Stimulated activated memory B cell treated with anti-CD40 and anti-IgM and Interleukin-4, amounts not matched to agents 10 μg/mL and 1 μg/mL and 100 μg/mL, for 72 hours (primary cell): ENCODE measurements around the gene RHBDF2.
"Not testable (repeated sequence)": the region's sequence is repeated elsewhere in the genome, so short reads cannot be mapped to it uniquely, and the experiment has no call there.

Source experiments
- ATAC-seq: fragments of 150-1000 bp; cut with Tn5 transposase; 2 replicates; pipeline ENCODE4 v1.10.0; 2021
- H3K27ac Mint-ChIP-seq: one replicate; pipeline ENCODE4 v1.8.0; 2022; ENCODE audit warnings: mild to moderate bottlenecking, mixed read lengths
- H3K27me3 Mint-ChIP-seq: one replicate; pipeline ENCODE4 v1.8.0; 2022; ENCODE audit warnings: mixed read lengths
- H3K36me3 Mint-ChIP-seq: one replicate; pipeline ENCODE4 v1.8.0; 2022; ENCODE audit warnings: mixed read lengths
- H3K4me1 Mint-ChIP-seq: one replicate; pipeline ENCODE4 v1.8.0; 2022; ENCODE audit warnings: mixed read lengths
- H3K4me3 Mint-ChIP-seq: one replicate; pipeline ENCODE4 v1.8.0; 2022; ENCODE audit warnings: mild to moderate bottlenecking, moderate library complexity, mixed read lengths
- H3K9me3 Mint-ChIP-seq: one replicate; pipeline ENCODE4 v1.8.0; 2022; ENCODE audit warnings: mixed read lengths

RHBDF2 gene

GRCh38 chr17:76521262-76521661 lies 20.0 kb upstream of the RHBDF2 start:
- no peaks in the 10 kb centered on the region for H3K36me3 Mint-ChIP-seq
- no peaks in the 10 kb centered on the region for H3K9me3 Mint-ChIP-seq
- no peak overlapping the region for H3K4me3 Mint-ChIP-seq
- peaks cover 30% of the 10 kb centered on the region for H3K4me1 Mint-ChIP-seq
- H3K27me3 Mint-ChIP-seq: peaks cover 43% of the 10 kb centered on the region
- H3K27ac Mint-ChIP-seq: peak overlapping the region; percentile 86
- no peak for ATAC-seq

- Mint-ChIP-seq H3K27ac (peak overlapping the region; percentile 86), H3K9me3 (no peaks in the 10 kb centered on the region), H3K36me3 (no peaks in the 10 kb centered on the region), H3K27me3 (peaks cover 43% of the 10 kb centered on the region), H3K4me1 (peaks cover 36% of the 10 kb centered on the region), H3K4me3 (no peak overlapping the region)
- no peak for ATAC-seq
These were observed 18.1 kb upstream of the RHBDF2 start for GRCh38 chr17:76519048-76519966.

- Mint-ChIP-seq H3K27ac (peak overlapping the region; percentile 38), H3K27me3 (peaks cover 35% of the 10 kb centered on the region), H3K4me1 (peaks cover 19% of the 10 kb centered on the region), H3K4me3 (no peak overlapping the region), H3K36me3 (no peaks in the 10 kb centered on the region), H3K9me3 (no peaks in the 10 kb centered on the region)
- no peak for ATAC-seq
These were observed 16.4 kb upstream of the RHBDF2 start for GRCh38 chr17:76517638-76518038.

GRCh38 chr17:76515274-76515949 lies 14.2 kb upstream of the RHBDF2 start:
- peak overlapping the region; percentile 84 for H3K27ac Mint-ChIP-seq
- peaks cover 19% of the 10 kb centered on the region for H3K4me1 Mint-ChIP-seq

GRCh38 chr17:76514355-76514754 lies 13.1 kb upstream of the RHBDF2 start:
- H3K27me3 Mint-ChIP-seq, ATAC-seq, H3K9me3 Mint-ChIP-seq: not testable (repeated sequence)

More at GRCh38 chr17:76515274-76515949, 14.2 kb upstream of the RHBDF2 start:
- peak; percentile 90 for ATAC-seq
- H3K9me3 Mint-ChIP-seq: no peaks in the 10 kb centered on the region
- H3K36me3 Mint-ChIP-seq: no peaks in the 10 kb centered on the region
- peak overlapping the region; percentile 57 for H3K4me3 Mint-ChIP-seq
- H3K27me3 Mint-ChIP-seq: peaks cover 15% of the 10 kb centered on the region

GRCh38 chr17:76513306-76513692 lies 12.1 kb upstream of the RHBDF2 start:
- Mint-ChIP-seq H3K4me3 (no peak overlapping the region), H3K4me1 (peaks cover 19% of the 10 kb centered on the region), H3K36me3 (no peaks in the 10 kb centered on the region), H3K9me3 (no peaks in the 10 kb centered on the region), H3K27ac (peak overlapping the region; percentile 58), H3K27me3 (peaks cover 8% of the 10 kb centered on the region)
- no peak for ATAC-seq

More at GRCh38 chr17:76514355-76514754, 13.1 kb upstream of the RHBDF2 start:
- peaks cover 19% of the 10 kb centered on the region for H3K4me1 Mint-ChIP-seq
- H3K27ac Mint-ChIP-seq: peak overlapping the region; percentile 84
- not testable (repeated sequence) for H3K36me3 Mint-ChIP-seq, H3K4me3 Mint-ChIP-seq

- H3K36me3 Mint-ChIP-seq: no peaks in the 10 kb centered on the region
- peak overlapping the region; percentile 58 for H3K27ac Mint-ChIP-seq
- no peak overlapping the region for H3K4me3 Mint-ChIP-seq
- no peak for ATAC-seq
- peaks cover 19% of the 10 kb centered on the region for H3K4me1 Mint-ChIP-seq
- H3K27me3 Mint-ChIP-seq: peaks cover 13% of the 10 kb centered on the region
- H3K9me3 Mint-ChIP-seq: no peaks in the 10 kb centered on the region
These were observed 11.4 kb upstream of the RHBDF2 start for GRCh38 chr17:76512366-76513305.

- H3K27ac Mint-ChIP-seq: peak overlapping the region; percentile 58
- H3K36me3 Mint-ChIP-seq: no peaks in the 10 kb centered on the region
- no peak for ATAC-seq
- H3K4me1 Mint-ChIP-seq: peaks cover 22% of the 10 kb centered on the region
- peaks cover 13% of the 10 kb centered on the region for H3K27me3 Mint-ChIP-seq
- no peak overlapping the region for H3K4me3 Mint-ChIP-seq
- no peaks in the 10 kb centered on the region for H3K9me3 Mint-ChIP-seq
These were observed 10.6 kb upstream of the RHBDF2 start for GRCh38 chr17:76511668-76512365.

- no peaks in the 10 kb centered on the region for H3K9me3 Mint-ChIP-seq
- ATAC-seq: no peak
- no peaks in the 10 kb centered on the region for H3K36me3 Mint-ChIP-seq
- peak overlapping the region; percentile 2 for H3K27ac Mint-ChIP-seq
- peaks cover 13% of the 10 kb centered on the region for H3K27me3 Mint-ChIP-seq
- no peak overlapping the region for H3K4me3 Mint-ChIP-seq
- peaks cover 23% of the 10 kb centered on the region for H3K4me1 Mint-ChIP-seq
These were observed 9.6 kb upstream of the RHBDF2 start for GRCh38 chr17:76510831-76511244.

- not testable (repeated sequence) for ATAC-seq, H3K36me3 Mint-ChIP-seq, H3K9me3 Mint-ChIP-seq, H3K4me3 Mint-ChIP-seq, H3K27ac Mint-ChIP-seq
- Mint-ChIP-seq H3K4me1 (peaks cover 19% of the 10 kb centered on the region), H3K27me3 (peaks cover 13% of the 10 kb centered on the region)
These were observed 7.3 kb upstream of the RHBDF2 start for GRCh38 chr17:76508472-76509063.

- no peak overlapping the region for H3K4me3 Mint-ChIP-seq
- ATAC-seq: peak; percentile 84
- H3K27ac Mint-ChIP-seq: peak overlapping the region; percentile 25
- peaks cover 13% of the 10 kb centered on the region for H3K27me3 Mint-ChIP-seq
- peaks cover 32% of the 10 kb centered on the region for H3K4me1 Mint-ChIP-seq
- H3K36me3 Mint-ChIP-seq: no peaks in the 10 kb centered on the region
- H3K9me3 Mint-ChIP-seq: no peaks in the 10 kb centered on the region
These were observed 5.5 kb upstream of the RHBDF2 start for GRCh38 chr17:76506408-76507345.

- Mint-ChIP-seq H3K4me1 (peaks cover 47% of the 10 kb centered on the region), H3K9me3 (no peaks in the 10 kb centered on the region), H3K27me3 (peaks cover 13% of the 10 kb centered on the region), H3K4me3 (peak overlapping the region; percentile 35), H3K27ac (peak overlapping the region; percentile 29), H3K36me3 (peaks cover 13% of the 10 kb centered on the region)
- ATAC-seq: no peak
These were observed 2.9 kb upstream of the RHBDF2 start for GRCh38 chr17:76504117-76504516.
